ENCODE data around the gene ZNF329. TPM values are rescaled to one million over a fixed set of nuclear protein-coding genes. Genes with fewer than 3 reads are reported as not detected.

ZNF329 gene
- total and polyA plus RNA-seq, 2 of the 13 experiments (the other 11 are each of a cell fraction or from before 2014, with no cell fraction given), result 3.8 to 9.6 TPM

DNA sequence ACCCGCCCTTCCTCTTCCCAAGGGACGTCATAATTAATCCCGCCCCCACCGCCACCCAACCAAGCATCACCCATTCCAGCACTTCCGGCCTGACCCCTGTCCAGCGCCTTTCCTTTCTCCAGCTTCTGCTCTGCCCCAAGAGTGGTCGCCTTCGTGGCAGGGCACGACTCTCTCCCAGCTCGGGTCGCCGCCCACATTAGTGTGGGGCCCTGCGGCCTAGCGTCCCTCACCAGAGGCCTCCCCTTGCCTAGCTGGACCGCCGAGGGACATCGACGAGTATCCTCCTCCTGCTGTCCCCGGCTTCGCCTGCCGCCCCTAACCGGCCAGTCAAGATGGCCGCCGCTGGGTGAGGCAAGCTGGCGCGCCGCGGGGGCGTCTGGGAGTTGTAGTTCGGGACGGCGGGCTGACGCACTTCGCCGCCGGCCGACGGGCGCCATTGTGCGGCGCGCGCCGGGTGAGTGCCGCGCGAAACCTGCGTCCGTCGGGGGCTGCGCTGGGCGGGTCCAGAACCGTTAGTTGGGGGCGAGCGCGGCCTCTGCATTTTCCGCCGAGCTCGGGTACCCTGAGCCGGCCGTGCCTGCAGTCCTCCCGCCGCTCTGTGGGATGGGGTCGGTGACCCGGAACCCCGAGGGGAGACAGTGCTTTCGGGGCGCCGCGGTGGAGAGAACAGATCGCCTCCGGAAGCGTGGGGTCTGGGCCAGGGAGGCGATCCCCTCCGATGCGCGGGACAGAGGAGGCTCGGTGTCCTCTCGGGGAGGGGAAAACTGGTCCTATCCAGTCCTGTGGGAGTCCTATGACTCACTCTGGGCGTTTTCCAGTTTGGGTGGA lies 32.6 kb upstream of the ZNF329 start, which contains the start of gene ZNF274 (continued):
- TF ChIP-seq, protein P1, sequence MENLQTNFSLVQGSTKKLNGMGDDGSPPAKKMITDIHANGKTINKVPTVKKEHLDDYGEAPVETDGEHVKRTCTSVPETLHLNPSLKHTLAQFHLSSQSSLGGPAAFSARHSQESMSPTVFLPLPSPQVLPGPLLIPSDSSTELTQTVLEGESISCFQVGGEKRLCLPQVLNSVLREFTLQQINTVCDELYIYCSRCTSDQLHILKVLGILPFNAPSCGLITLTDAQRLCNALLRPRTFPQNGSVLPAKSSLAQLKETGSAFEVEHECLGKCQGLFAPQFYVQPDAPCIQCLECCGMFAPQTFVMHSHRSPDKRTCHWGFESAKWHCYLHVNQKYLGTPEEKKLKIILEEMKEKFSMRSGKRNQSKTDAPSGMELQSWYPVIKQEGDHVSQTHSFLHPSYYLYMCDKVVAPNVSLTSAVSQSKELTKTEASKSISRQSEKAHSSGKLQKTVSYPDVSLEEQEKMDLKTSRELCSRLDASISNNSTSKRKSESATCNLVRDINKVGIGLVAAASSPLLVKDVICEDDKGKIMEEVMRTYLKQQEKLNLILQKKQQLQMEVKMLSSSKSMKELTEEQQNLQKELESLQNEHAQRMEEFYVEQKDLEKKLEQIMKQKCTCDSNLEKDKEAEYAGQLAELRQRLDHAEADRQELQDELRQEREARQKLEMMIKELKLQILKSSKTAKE (CRISPR knock-in tag; IDR thresholded peaks at IDR 0.05; ENCODE audit: borderline replicate concordance), result peak; percentile 69; the same call in 1 of the 2 replicates
- TF ChIP-seq RXRA (CRISPR knock-in tag; IDR thresholded peaks at IDR 0.05) (peak; percentile 34; the same call in 1 of the 2 replicates), SYNCRIP (IDR thresholded peaks at IDR 0.05; ENCODE audit: insufficient read depth, low read depth, low read length) (no peak), HNRNPUL1 (IDR thresholded peaks at IDR 0.05; ENCODE audit: low read depth, low read length) (no peak), KAT8 (CRISPR knock-in tag; IDR thresholded peaks at IDR 0.05) (peak; percentile 83), NCOR1 (IDR thresholded peaks at IDR 0.05; ENCODE audit: borderline replicate concordance, low read length) (no peak), MEIS1 (CRISPR knock-in tag; IDR thresholded peaks at IDR 0.05; ENCODE audit: borderline replicate concordance) (peak; percentile 13; the same call in 1 of the 2 replicates), ZNF788 (CRISPR knock-in tag; IDR thresholded peaks at IDR 0.05; ENCODE audit: borderline replicate concordance) (no peak; the same call in 1 of the 2 replicates), ZFP62 (CRISPR knock-in tag; IDR thresholded peaks at IDR 0.05) (no peak), ZFP36 (IDR thresholded peaks at IDR 0.05; ENCODE audit: borderline replicate concordance, low read depth, low read length, partially characterized antibody) (no peak), SRSF4 (IDR thresholded peaks at IDR 0.05; ENCODE audit: low read depth, low read length, poor library complexity, severe bottlenecking) (no peak), FOXO1 (CRISPR knock-in tag; IDR thresholded peaks at IDR 0.05) (peak; percentile 46; the same call in 1 of the 2 replicates), RFXANK (CRISPR knock-in tag; IDR thresholded peaks at IDR 0.05) (no peak)
- TF ChIP-seq, protein P2, sequence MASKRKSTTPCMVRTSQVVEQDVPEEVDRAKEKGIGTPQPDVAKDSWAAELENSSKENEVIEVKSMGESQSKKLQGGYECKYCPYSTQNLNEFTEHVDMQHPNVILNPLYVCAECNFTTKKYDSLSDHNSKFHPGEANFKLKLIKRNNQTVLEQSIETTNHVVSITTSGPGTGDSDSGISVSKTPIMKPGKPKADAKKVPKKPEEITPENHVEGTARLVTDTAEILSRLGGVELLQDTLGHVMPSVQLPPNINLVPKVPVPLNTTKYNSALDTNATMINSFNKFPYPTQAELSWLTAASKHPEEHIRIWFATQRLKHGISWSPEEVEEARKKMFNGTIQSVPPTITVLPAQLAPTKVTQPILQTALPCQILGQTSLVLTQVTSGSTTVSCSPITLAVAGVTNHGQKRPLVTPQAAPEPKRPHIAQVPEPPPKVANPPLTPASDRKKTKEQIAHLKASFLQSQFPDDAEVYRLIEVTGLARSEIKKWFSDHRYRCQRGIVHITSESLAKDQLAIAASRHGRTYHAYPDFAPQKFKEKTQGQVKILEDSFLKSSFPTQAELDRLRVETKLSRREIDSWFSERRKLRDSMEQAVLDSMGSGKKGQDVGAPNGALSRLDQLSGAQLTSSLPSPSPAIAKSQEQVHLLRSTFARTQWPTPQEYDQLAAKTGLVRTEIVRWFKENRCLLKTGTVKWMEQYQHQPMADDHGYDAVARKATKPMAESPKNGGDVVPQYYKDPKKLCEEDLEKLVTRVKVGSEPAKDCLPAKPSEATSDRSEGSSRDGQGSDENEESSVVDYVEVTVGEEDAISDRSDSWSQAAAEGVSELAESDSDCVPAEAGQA (IDR thresholded peaks at IDR 0.05; ENCODE audit: low read depth), result peak; percentile 95
- TF ChIP-seq, protein P2 (CRISPR knock-in tag; IDR thresholded peaks at IDR 0.05; ENCODE audit: borderline replicate concordance), result peak; percentile 46; the same call in 1 of the 2 replicates
- TF ChIP-seq, protein P3, sequence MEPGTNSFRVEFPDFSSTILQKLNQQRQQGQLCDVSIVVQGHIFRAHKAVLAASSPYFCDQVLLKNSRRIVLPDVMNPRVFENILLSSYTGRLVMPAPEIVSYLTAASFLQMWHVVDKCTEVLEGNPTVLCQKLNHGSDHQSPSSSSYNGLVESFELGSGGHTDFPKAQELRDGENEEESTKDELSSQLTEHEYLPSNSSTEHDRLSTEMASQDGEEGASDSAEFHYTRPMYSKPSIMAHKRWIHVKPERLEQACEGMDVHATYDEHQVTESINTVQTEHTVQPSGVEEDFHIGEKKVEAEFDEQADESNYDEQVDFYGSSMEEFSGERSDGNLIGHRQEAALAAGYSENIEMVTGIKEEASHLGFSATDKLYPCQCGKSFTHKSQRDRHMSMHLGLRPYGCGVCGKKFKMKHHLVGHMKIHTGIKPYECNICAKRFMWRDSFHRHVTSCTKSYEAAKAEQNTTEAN (CRISPR knock-in tag; conservative IDR thresholded peaks at IDR 0.05), result no peak
- TF ChIP-seq, protein P4, sequence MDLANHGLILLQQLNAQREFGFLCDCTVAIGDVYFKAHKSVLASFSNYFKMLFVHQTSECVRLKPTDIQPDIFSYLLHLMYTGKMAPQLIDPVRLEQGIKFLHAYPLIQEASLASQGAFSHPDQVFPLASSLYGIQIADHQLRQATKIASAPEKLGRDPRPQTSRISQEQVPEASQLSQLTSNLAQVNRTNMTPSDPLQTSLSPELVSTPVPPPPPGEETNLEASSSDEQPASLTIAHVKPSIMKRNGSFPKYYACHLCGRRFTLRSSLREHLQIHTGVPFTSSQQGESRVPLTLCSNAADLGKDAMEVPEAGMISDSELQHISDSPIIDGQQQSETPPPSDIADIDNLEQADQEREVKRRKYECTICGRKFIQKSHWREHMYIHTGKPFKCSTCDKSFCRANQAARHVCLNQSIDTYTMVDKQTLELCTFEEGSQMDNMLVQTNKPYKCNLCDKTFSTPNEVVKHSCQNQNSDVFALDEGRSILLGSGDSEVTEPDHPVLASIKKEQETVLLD (CRISPR knock-in tag; IDR thresholded peaks at IDR 0.05; ENCODE audit: low read depth), result peak; percentile 66; the same call in 1 of the 2 replicates
